GM19397 (cell line): ENCODE data around the gene OR4A5.
"Not testable (repeated sequence)": the region's sequence is repeated elsewhere in the genome, so short reads cannot be mapped to it uniquely, and the experiment has no call there.

Experiments used
- ATAC-seq: cut with Tn5 transposase; IDR thresholded peaks from one replicate; pipeline ENCODE4 v1.9.1; 2021; ENCODE audit warnings: mild to moderate bottlenecking, moderate library complexity; ENCODE audit not compliant: unreplicated experiment

The OR4A5 gene, protein sequence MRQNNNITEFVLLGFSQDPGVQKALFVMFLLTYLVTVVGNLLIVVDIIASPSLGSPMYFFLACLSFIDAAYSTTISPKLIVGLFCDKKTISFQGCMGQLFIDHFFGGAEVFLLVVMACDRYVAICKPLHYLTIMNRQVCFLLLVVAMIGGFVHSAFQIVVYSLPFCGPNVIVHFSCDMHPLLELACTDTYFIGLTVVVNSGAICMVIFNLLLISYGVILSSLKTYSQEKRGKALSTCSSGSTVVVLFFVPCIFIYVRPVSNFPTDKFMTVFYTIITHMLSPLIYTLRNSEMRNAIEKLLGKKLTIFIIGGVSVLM

GRCh38 chr11:54706532-54706931, at the start of gene OR4A5:
Gene OR4A5, plus strand, starts transcription at chr11:54706832. Its CDS starts 53 bp downstream, at chr11:54706885.
- ATAC-seq = not testable (repeated sequence)

GRCh38 chr11:54720094-54720493, 13.5 kb downstream of the OR4A5 start:
- ATAC-seq = not testable (repeated sequence)
